Activated gamma-delta T cell (primary cell): ENCODE data around the gene TBC1D22A.

Source experiments
- DNase-seq: peaks from one replicate; lab custom pipeline; 2025; lab: John Stamatoyannopoulos, UW

Gene TBC1D22A

DNA sequence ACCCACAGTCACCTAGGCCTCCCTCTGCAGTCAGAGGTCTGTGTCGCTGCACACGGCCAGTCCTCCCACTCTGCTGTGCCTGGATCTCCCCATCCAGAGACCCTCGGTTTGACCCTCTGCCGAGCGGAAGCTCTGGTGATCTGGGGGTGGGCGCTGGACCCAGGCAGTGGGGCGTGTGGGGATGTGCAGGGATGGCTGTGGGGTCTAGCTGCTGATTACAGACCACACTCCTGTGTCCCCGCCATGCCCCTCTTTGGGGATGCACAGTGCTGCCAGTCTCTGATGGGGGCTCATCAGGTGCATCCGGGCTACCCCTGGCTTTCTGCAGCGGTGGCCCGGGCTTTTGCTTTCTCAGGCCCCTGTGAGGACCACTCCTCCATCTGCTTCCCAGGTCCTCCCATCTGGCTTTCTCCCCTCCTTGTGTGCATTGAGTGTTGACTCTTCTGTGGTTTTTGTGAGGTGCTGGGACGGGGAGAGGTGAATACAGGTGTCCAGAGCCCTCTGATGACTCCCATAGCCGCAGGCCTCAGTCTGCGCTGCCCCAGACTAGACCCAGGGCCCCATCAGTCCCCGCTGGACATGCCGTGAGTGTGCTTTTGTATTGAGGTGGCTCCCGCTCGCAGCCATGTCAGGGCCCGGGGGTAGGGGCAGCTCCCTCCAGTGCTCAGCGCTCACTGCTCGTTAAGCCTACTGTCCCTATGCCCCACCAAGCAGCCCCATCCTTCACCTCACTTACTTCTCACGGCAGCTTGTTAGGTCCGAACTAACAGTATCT is 251.6 kb downstream of the TBC1D22A start:
- DNase-seq: no peak

- DNase-seq: no peak
Observed at GRCh38 chr22:47014636-47015345, 252.3 kb downstream of the TBC1D22A start.

GRCh38 chr22:47015589-47016178 is 253.2 kb downstream of the TBC1D22A start:
- DNase-seq: no peak

DNA sequence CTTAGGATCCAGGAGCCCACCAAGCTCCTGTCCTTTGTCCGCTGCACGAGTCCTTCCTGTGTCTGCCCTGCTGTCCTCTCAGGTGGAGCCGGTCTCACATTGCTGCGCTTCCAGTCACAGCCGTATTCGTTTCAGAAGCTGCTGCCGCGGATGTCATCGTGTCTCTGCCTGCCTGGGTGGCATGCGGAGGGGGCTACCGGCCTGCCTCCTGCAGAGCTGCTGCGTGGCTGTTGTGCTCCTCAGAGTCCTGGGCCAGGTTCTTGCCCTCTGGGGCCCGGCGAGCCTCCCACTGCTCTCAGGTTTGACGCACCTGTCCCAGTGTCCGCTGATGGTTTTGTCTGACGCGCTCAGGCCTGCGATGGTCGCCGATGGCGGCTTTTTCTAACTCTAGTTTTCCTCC is 254.2 kb downstream of the TBC1D22A start:
- no peak for DNase-seq

DNA sequence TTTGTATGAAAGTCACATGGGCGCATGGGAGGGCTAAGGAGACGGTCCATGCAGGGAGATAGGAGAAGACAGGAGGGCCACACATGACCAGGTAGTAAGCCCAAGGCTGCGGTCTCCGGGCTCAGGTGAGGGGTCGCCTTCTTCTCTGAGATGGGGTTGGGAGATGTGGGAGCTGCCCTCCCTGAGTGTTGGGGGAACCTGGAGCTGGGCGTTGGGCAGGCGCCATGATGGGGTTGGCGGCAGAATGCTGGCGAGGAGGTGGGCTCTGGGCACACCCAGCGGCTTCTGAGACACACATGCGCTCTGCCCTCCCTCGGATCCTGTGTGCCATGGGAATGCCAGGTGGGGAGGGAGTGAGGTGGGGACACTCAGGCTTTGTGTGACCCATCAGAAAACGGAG is 254.8 kb downstream of the TBC1D22A start:
- DNase-seq: no peak

DNA sequence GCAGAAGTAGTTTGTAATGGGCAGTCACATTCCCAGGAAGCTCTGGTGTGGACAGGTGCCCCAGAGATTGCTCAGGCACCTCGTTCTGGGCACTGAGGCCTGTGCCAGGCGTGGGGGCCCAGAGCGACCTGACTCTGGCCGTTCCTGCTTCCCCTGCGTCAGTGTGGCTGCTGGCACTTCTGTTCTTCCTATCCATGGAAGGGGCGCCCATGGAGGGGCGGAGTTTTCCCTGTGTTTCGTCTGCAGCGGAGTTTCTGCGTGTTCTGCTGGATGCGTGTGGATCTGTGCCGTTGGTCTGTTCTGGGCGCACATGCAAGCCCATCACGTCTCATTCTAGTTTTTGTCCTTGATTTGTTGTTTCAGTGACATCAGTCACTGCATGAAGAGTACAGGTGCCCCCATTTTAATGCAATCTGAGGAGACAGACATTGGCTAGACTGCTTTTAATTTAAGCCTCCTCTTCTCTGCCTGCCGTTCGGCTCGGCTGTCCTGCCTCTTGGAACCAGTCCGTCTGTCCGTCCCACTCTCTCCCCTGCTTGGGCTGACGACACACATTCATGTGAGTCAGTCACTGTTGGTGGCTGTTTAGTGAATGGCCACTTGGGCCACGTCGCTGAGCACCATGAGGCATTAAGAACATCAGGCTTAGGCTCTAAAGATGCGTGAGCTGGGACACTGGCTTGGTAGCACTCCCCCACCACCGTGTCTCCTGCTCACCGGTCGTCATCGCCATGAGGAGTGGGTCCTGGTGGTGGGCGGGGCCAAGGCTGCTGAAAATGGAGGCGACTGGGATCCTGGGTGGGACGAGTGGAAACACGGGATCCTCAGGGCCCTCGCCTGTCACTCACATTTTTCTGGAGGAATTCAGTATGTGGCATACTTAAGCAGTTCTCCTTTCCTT is 255.8 kb downstream of the TBC1D22A start:
- DNase-seq: no peak

- no peak for DNase-seq
Observed at GRCh38 chr22:47019012-47019790, 256.8 kb downstream of the TBC1D22A start.

- DNase-seq: no peak
Observed at GRCh38 chr22:47020166-47020565, 257.7 kb downstream of the TBC1D22A start.

DNA sequence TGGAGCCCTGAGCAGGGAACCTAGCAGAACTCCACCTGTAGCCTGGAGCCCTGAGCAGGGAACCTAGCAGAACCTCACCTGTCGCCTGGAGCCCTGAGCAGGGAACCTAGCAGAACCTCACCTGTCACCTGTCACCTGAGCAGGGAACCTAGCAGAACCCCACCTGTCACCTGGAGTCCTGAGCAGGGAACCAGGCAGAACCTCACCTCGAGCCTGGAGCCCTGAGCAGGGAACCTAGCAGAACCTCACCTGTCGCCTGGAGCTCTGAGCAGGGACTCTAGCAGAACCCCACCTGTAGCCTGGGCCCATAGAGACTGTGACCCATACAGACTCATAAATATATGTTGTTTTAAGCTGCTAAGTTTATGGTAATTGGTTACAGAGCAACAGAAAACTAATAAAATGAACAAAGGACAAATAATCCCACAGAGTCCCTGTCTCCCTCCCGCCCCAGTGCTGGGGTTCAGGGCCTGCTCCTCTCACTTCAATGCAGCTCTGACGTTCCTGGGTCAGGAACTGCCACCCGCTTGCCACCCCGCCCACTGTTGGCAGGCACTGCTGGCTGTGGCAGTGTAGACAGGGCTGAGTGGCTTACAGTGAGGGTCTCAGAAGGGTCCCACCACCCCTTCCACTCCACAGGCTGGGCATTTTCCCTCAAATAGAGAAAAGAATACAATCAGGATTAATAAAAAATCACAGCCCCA is 259.1 kb downstream of the TBC1D22A start:
- DNase-seq: no peak

DNA sequence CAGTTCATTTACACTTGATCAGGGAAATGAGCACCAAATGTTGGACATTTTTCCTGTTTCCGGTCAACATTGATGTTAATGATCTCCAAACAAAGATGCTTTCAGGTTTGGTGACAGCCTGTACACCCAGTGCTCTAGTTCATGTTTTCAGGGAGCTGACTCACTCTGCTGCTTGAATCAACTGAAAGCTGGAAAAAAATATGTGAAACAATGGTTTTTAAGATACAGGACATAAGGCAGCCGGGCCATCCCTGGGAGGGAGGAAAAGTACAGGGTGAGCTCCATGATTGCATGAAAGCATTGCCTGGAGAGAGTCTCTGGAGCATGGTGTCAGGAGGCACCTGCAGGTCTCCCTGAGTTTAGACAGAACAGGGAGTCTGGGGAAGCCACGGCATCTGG is 259.6 kb downstream of the TBC1D22A start:
- no peak for DNase-seq

DNA sequence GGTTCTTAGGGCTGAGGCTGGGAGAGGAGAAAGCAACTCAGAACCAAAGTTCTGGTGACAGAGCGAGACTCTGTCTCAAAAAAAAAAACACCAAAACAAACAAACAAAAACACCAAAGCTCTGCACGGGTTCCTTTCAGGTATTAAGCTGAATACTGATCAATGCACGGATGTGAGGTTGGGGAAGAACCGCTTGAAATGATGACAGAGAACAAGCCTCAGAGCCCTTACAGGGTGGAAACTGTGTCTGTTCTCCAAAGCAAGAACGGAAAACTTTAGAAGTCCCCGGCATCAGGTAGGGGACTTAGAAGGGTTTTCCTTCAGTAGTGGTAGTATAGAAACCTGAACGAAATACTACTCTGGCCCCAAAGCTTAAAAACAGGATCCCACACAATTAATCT is 260.0 kb downstream of the TBC1D22A start:
- no peak for DNase-seq

DNA sequence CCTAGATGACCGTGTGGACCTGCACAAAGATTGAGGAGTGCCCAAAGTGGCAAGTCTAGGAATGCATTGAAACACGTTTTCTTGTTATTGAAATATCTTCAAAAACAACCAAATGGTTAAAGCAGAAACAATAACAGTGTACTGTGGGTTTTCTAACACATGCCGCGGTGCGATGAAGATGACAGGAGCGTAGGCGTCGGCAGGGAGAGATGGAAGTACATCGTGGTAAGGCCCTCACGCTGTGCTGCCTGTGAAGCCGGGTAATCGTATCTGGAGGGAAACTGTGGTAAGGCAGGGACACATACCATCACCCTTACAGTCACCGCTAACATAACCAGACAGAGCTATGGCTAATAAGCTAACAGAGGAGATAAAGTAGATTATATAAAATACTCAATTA is 261.4 kb downstream of the TBC1D22A start:
- no peak for DNase-seq

DNA sequence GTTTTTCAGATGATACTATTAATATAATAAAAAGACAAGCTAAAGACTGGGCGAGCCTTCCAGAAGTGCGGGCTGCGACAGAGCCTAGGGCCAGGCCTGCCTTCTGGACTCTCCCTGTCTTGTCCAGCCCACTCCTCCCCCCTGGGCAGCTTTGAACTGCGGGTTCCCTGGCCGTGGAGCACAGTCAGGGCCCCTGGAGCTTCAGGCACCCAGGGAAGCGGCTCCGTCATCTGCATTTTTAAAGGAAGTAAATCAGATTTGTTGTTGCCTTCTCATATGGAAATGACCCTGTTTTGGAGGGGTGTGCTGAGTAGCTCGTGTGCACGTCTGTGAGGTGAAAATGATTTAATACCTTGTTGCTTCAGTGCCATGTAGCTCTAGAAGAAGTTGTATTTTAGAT is 265.3 kb downstream of the TBC1D22A start:
- DNase-seq: no peak

DNA sequence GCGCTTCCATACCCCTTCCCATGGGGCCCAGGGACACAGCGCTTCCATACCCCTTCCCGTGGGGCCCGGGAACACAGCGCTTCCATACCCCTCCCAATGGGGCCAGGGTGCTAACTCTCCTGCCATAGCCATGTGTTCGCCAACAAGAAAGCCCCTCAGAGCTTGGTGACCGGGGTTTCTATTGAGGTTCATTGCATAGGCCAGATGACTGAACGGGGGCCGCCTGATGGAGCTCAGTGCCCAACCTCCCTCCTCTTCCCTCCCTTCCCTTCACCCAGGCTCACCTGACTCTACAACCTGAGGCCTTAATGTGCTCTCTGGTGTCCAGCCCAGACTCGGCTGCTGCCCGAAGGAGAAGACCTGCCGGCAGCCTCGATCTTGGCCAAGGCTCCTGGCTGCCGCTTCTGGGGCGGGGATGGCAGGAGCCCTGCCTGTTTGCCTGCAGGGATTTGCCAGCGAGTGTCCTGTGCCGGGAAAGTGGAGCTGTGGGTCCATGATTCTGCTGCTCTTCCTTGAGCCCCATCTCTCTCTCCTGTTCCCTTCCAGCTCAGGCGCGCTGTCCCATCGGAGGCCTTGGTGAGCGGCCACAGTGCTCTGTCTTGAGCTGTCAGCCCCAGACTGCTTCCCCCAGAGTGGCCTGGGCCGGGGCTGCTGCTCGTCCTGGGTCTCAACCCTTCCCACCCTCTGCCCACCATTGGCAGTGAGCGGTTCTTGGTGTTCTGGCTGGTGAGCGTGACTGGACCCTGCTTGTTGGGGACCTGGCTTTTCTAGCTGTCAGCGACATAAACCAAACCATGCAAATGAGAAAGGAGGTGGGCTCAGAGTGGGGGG is 267.0 kb downstream of the TBC1D22A start:
- DNase-seq: no peak

GRCh38 chr22:47030143-47030661 is 267.8 kb downstream of the TBC1D22A start:
- no peak for DNase-seq

- DNase-seq: no peak
Observed at GRCh38 chr22:47030881-47031627, 268.6 kb downstream of the TBC1D22A start.

DNA sequence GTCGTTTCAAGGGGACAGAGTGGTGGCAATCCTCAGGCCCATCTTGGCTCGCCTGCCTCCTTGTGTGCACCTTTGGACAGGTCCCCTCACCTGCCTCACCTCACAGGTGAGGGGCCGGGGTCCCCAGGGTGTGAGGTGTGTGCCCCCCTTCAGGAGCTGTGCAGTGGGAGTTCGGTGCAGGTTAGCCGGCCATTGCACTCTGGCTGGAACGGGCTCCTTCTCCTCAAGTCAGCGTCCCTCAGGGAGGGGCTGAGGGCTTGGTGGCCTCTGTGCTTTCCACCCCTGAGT is 269.1 kb downstream of the TBC1D22A start:
- no peak for DNase-seq

DNA sequence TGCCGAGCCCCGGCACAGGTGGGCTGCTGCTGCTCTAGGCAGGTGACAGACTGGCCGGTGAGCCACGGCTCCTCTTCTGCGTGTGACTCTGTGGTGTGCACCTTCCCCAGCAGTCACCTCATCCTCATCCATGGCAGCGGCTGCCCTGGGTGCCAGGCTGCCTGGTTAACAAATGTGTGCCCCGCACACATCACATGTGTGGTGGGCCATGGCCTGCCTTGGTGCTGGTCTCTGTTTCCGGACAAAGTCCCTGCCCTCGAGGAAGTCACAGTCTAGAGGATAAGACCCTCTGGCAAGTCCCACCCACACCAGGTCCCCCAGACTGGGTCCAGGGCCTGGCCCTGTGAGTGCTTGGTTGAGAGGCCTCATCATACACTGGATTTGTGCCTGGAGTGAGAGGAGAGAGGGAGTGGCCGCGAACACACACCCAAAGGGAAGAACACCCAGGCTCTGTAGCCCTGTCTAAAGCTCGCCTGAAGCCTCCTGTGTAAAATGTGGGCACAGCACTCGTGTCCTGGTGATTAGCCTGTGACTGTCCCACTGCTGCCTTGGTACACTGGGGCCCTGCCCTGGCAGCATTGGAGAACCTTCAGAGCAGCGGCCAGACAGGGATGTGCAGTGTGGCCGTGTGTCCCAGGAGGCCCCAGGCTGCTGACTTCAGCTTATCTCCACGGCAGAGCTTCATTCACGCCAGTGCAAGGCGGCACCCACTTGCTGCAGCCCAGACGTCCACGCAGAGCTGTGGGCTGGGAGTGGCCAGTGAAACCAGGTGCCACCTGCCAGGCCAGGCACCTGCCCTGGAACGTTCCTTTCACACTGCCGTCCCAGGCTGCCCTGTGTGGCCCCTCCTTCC is 269.9 kb downstream of the TBC1D22A start:
- DNase-seq: no peak
